NCI-H128 (cell line): ENCODE results near the gene AOPEP.
"Not testable (repeated sequence)": the region's sequence is repeated elsewhere in the genome, so short reads cannot be mapped to it uniquely, and the experiment has no call there.

ENCODE experiments used
- DNase-seq: peaks from one replicate; lab custom pipeline; 2025; ENCODE audit not compliant: unreplicated experiment; lab: John Stamatoyannopoulos, UW

The AOPEP gene

DNA sequence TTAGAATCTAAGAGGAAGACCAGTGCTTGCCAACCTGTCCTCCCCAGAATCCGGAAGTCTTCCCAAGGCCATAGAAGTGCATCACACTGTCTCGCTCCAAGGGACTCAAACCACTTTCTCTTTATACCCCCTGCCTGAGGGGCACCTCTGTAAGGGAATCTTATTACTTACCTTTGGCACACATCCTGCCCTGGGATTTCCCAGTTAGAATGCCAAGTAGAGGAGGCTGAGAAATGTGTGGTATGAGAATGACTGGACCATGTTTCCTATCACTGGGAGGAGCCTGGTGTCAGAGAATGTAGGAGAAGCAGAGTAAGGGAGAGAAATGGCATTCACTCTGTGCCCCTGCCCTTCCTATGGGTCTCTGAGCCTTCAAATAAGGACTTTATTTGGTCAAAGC is 85.8 kb downstream of the AOPEP start:
- DNase-seq, result no peak

DNA sequence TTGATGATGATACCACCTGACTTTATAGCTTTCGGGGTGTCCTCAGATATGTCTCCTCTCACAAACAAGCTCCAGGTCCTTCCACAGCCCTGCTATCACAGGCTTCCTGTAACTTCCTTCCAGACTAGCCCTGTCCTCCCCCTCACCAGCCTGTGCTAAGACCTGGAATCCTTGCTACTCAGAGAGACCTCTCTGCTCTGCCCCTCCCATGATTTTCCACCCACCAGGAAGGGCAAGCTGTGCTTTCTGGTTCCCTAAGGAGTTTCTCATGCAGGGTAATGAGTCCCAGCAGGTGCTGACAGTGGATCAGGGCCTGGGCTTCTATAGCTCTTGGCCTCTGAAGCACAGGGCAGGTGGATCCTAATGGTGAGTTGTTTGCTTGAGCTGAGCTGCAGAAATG is 86.9 kb downstream of the AOPEP start:
- DNase-seq, result no peak

DNA sequence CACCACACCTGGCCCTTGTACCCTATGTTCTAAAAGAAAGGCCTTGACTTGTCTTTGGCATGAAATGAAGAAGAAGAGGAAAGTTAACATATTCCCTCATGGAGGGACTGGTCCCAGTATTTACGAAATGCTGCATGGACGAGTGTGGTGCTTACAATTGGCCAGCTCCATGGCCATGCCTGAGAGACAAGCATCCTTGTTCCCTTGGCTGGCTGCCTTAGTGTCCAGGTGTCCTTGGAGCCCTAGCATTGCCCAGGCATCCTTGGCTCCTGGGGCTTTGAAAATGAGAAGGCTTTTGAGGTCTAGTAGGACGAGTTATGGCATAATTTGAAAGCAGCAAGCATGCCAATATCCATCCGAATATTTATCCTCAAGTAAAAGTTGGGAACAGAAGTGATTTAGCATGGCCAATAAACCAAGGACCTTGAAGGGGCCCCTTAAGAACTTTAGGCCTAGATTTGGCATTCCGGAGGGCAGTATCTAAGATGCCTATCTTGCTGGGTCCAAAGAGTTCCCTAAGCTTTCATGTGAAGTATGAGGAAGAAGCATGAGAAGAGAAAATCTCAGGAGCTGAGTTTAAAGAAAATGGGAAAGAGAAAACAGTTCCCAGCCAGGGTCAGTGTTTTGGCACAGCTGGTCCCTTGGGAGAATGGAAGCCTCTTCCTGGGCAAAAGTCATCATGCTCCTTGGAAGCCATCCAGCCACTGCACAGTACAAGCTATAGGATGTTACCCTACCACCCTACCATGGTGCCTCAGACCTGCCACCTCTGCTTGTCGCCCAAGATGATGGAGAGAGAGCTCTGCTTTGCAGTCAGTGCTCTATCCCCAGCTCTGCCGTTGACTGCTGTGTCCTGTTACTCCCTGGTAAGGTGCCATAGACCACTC is 91.0 kb downstream of the AOPEP start:
- no peak for DNase-seq

DNA sequence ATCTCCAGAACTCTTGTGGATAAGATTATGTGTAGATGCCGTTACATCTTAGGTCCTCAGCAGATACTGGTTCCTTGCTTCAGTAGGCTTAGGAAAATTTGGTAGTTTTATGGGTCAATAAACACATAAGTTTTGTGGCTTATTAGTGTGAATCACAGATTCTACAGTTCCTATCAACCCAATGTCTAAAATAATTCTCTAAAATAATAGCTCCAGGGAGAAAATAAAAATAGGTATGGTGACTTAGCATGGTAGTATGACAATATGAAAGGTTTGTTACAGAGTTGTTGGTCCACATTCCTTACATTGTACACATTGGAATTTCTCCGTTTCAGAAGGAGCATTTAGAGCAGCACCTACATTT is 91.7 kb downstream of the AOPEP start:
- no peak for DNase-seq

DNA sequence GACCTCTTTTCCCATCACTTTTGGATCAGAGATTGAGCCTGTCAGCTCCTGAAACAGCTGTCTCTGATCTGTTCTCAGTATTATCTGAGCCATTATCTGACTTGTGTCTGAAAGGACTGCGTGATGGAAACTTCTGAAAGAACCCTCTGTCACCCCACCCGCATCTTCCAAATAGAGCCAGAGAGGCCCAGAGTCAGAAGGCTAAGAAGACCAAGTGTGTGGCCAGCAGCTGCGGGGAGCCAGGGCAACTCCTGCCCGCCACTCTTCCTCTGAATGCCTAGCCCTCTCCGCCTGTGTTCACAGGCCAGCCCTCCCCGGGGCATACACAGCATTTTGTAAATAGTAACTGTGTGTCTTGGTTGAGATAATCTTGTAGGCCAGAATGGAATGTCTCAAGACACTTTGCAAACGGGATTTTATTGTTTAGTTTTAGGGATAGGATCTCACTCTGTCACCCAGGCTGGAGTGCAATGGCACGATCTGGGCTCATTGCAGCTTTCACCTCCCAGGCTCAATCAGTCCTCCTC is 92.7 kb downstream of the AOPEP start:
- no peak for DNase-seq

DNA sequence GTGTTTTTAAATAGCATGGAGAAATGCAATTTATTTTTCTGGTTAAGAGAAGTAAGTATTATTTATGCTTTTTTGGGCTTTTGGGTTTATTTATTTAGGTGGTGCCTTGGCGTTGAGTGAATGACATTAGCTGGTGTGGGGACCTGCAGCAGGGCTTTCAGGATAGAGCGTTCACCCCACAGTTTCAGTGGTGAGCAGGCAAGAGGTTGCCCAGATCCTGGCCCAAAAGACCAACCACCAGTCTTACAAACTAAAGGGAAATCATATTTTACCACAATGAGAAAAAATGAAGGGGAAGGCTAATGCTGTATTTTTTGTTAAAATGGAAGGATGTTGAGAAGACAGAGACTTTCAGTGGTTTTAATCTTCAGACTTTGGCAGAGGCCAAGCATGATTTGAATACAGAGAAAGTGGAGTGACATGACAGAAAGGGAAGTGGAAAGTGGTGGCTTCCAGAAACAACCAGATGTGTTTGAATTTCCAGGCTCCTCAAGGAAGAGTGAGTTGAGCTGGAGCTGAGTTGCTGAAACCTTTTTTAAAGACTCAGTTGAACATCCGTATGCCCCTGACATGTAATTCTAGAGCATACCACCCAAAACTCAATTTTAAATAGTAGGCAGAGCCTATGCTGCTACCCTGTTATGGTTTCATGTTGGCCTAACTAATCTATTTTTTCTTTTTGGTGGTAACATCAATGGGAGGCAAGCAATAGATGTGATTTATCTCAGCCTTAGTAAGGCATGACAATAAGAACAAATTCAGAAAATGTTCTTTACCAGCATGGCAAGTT is 94.8 kb downstream of the AOPEP start:
- no peak for DNase-seq

DNA sequence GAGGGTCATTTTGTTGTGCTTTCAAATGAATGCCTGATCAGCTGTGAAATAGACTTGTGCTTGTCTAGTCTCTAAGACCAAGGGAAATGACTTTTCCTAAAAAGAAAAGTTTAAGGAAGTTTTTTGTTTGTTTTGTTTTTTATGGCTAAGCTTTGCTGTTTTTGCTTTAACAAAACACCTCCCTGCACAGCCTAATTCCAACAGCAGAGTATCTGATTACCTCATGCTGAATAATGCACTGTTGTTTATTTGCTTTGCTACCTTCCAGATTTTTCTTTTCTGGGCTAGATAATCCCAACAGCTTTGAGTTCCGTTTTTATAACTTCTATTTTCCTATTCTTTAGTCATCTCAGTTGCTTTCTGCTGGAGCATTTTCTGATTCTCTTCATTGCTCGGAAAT is 95.8 kb downstream of the AOPEP start:
- no peak for DNase-seq

DNA sequence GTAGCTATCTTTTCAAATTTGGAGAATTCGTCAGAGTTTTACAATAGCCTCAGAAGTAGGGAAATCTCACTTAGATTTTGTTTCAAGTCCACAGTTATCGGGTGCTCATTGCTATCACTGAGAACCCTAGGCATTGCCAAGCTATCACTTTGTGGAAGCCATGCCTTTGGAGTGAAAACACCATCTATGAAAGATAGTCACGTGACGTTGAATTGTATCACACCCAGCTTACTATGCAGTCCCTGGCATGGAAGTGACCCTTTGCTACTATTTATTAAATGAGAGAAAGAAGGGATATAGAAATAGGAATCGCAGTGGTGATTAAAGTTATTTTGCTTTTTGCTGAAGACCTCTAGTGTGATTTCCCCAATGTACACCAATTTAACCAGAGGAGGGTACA is 97.2 kb downstream of the AOPEP start:
- DNase-seq, result no peak

DNA sequence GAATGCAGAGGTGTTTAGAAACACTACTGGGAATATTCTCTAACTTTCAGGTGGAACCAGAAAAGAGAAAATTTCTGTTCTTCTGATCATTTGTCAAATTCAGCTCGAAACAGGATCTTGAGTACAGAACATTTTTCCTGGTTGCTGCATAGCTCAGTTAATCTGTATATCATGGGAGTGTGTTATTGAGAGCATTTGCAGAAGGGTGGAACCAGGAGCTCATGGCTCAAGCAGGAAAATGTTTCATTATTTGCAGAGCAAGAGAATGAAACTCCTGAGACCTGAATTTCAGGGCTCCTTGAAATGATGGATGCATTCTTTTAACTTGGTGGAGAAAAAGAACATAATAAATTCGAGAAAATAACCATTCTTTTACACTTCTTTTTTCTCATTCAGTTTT is 97.9 kb downstream of the AOPEP start:
- DNase-seq, result no peak

DNA sequence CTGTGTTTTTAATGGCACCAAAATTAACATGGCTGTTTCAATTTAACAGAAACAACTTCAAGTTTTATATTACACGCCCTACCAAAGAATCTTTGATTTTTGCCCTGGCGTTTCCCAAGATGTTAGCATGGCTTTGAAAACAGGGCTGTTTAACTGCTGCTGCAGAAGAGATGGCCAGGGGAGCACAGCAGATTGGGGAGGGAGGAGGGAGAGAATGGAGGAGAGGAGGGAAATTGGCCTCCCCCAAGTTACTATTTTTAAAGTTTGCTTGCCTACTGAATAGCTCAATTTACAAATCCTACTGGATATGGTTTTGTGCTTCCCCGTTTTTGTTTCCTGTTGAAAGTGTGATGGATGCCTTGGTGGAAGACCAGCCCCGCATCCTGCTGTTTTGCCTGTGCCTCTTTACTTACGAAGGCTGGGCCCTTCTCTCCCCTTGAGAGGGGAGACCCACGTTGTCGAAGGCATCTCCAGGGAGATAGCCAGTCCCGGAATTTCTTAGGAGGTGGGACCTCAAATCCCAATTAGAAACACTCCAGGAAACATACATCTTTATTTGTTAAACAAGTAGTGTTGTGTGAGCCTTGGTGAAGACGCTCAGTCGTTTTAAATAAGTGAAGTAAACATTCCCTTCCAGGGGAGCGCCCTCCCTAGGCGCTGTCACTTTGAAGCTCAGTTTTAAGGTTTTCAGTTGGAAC is 98.6 kb downstream of the AOPEP start:
- no peak for DNase-seq

DNA sequence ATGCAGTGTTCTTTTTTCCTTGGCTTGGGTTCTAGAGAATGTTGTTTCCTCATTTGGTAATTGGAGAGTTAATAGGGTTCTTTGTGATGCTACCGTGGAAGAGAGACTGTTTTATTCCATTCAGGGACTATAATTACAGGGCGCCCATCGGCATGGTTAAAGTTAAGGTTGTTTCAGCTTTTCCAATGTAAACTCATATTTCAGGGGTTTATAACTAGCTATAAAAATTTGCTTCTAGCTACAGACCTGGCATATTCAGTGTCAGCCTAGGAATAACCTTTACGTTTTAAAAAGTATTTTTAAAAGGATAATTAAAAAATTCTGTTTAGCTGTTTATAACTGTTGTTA is 99.1 kb downstream of the AOPEP start:
- no peak for DNase-seq

DNA sequence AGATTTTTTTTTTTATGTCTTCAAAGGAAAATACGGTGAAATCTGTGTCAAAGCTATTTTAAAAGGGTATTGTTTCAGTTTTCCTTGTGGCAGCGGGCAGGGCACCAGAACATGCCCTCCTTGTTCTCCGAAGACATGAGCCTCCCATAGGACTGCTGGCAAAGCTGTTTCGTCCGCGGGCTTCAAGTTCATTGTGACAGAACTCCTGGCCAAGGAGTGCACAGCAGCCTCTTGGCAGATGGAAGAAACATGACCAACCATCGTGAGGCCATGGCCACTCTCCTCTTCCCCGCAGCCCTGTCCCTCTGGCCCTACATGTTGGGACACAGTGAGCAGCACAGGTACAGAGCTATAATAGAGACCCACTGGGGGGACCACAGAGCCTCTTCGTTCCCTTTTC is 99.5 kb downstream of the AOPEP start:
- no peak for DNase-seq

DNA sequence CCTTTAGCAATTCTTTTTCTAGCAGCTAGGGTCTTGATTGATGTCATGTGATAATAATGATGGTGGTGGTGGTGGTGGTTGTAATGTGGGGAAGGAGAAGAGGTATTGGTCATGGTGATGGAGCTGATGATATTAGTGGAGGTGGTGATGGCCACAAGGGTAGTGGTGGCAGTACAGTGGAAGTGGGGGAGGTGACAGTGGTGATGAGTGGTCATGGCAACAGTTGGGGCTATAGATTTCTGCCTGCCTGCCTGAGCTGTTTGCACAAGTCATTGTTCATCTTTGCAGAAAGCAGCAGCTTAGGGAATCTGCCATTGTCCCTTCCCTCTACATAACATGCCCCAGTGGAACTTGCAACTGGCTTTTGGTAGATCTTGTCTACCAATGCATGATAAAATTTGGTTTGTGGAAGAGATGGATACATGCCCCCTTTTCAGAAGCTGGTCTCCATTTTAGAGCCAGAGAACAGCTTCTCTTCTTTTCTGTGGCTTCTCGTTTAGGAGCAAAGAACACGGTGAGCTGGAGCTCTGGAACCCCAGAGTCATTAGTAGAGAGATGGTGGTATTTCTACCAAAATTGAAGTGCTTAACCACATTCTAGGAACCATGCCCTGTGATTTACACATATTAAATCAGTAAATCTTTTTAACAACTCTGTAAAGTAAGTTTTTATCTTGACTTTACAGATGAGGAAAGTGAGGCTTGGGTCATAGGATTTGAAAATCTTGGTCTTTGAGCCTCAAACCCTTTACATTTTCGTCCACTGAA is 100.3 kb downstream of the AOPEP start:
- DNase-seq, result no peak

DNA sequence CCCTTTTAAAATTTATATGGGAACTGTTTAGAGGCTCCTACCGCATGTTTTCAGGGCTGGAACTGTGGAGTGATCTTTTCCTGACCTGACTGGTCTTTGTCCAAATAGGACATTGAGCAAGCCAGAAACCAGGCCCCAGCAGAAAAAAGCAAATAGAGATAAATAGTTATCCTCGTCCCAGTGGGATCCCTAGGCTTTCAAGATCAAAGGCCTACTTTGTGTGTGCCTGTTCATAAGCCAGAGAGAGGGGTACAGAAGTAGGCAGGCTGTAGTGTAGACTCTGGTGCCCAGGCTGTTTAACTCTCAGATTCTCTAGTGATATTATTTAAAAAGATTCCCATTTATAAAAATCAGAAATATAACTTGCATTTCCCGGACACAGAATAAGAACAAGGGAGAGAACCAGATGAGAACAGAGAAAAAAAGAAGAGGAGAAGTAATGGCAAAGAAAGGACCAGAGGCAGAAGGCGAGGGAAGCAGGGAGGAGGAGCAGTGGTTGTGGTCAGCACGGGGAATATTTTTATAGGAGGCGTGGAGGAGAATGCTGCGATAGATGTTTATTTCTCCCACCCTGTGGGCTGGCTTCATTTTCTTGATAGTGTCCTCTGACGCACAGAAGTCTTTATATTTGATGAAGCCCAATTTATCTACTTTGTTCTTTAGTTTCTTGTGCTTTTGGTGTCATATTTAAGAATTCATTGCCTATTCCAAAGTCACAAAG is 101.2 kb downstream of the AOPEP start:
- no peak for DNase-seq

DNA sequence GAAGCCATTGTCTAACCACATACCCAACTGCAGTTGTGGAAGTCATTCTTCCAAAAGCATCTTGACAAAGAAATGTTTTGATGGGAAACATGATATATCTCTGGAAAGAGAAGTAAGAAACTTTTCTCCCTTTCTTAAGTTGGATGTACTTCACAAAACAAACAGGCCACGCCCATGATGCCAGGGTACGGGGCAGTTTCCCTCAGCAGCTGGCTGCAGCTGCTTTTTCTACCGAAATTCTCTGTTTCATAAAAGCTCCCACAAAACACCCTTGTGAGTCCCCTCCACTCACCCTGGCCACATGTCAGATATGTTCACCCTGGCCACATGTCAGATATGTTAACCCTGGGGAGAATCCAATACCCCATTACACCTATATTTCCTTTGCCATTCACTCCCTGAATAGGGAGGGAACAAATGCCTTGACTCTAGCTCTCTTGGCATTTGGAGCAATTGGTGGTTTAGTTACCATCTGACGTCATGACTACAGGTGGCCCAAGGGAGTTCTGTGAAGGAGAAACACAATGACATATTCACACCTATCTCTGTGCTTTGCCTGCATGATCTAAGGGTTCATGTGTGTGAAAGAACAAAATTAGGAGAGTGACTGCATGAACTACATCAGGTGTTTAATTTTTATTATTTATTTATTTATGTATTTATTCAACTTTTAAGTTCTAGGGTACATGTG is 103.0 kb downstream of the AOPEP start:
- DNase-seq, result no peak

DNA sequence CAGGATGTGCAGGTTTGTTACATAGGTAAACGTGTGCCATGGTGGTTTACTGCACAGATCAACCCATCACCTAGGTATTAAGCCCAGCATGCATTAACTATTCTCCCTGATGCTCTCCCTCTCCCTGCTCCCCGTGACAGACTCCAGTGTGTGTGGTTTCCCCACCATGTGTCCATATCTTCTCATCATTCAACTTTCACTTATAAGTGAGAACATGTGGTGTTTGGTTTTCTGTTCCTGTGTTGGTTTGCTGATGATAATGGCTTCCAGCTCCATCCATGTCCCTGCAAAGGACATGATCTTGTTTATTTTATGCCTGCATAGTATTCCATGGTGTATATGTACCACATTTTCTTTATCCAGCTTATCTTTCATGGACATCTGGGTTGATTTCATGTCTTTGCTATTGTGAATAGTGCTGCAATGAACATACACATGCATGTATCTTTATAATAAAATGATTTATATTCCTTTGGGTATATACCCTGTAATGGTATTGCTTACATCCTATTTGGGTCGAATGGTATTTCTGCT is 103.6 kb downstream of the AOPEP start:
- DNase-seq, result not testable (repeated sequence)

DNA sequence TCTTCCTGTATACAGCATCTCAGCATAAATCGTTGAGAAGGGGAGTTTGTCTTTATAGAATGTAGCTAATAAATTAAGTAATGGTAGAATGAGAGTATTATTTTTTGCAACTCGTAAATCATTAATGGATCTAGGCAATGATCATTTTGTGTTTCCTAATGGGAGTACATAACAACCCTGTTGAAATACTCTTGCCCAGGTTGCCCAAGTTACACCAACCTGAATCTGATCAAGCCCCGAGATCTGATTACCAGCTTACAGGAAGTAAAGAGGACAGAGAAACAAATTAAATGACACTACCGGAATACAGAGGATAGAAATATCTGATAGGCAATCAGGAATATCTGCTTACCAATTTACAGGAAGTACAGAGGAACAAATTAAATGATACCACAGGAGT is 107.3 kb downstream of the AOPEP start:
- no peak for DNase-seq

DNA sequence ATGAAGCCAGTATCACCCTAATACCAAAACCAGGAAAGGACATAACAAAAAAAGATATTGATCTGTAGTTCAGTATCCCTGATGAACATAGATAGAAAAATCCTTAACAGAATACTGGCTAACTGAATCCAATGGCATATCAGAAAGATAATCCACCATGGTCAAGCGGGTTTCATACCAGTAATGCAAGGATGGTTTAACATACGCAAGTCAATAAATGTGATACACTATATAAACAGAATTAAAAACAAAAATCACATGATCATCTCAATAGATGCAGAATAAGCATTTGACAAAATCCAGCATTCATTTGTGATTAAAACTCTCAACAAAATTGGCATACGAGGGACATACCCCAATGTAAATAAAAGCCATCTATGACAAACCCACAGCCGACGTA is 110.9 kb downstream of the AOPEP start:
- no peak for DNase-seq

DNA sequence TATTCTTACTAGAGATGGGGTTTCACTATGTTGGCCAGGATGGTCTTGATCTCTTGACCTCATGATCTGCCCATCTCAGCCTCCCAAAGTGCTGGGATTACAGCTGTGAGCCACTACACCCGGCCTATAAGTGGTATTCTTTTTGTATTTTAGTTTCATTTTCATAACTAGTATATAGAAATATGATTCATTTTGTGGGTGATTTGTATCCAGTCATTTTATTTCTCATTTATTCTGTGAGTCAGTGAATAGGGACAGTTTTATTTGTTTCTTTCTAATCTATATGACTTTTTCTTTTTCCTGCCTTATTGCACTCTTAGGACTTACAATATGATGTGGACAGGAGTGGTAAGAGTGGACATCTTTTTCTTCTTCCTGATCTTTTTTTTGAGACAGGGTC is 112.9 kb downstream of the AOPEP start:
- DNase-seq, result no peak
